Measurements from ENCODE around the gene KCNK1. TPM values are rescaled to one million over a fixed set of nuclear protein-coding genes. Genes with fewer than 3 reads are reported as not detected.

The KCNK1 gene
- polyA plus RNA-seq, 1 of the 3 experiments (the other 2 are of a cell fraction) = 10.6 TPM

- no peak overlapping the region for H3K4me3 ChIP-seq (ENCODE audit: low read depth in 2 of 2, low read length in 1 of 2)
- H3K27ac ChIP-seq (ENCODE audit: low read depth in 2 of 2, low read length in 1 of 2) = peak overlapping the region; percentile 80 to 91
- ChIA-PET POLR2A (no interaction called here), CTCF (no interaction called here)
- H3K9ac ChIP-seq = no peak overlapping the region
- no peaks in the 10 kb centered on the region for H4K20me1 ChIP-seq (ENCODE audit: insufficient read depth)
- H3F3A ChIP-seq (replicated peaks; ENCODE audit: insufficient read depth) = peaks cover 29% of the 10 kb centered on the region
- peak overlapping the region; percentile 66 for H3K4me2 ChIP-seq
- no peak overlapping the region for H2AFZ ChIP-seq (ENCODE audit: low read depth)
- H3K36me3 ChIP-seq (replicated peaks in 1 of 2; ENCODE audit: control insufficient read depth in 1 of 2, insufficient read depth in 2 of 2, low read length in 1 of 2) = no peaks in the 10 kb centered on the region
- no peaks in the 10 kb centered on the region for H3K9me2 ChIP-seq
- WGBS (ENCODE audit: low lambda C conversion rate) = 31% methylated on average over 4 of the region's 4 CpGs
- H3K27me3 ChIP-seq (ENCODE audit: insufficient read depth) = no peaks in the 10 kb centered on the region
- H3K4me1 ChIP-seq (ENCODE audit: control insufficient read depth in 1 of 2, insufficient read depth in 2 of 2, low read depth in 1 of 2, low read length in 1 of 2) = peaks cover 21 to 33% of the 10 kb centered on the region in 2 experiments; a peak in 3 of 4 replicates
- DNase-seq = no peak
- H3K79me2 ChIP-seq (ENCODE audit: insufficient read depth) = no peaks in the 10 kb centered on the region
- H3K9me3 ChIP-seq = no peaks in the 10 kb centered on the region
- TF ChIP-seq TEAD4 (IDR thresholded peaks at IDR 0.05; ENCODE audit: borderline replicate concordance, insufficient read depth) (peak; percentile 46; the same call in 1 of the 2 replicates), TCF12 (IDR thresholded peaks at IDR 0.05) (peak; percentile 97), FOXM1 (IDR thresholded peaks at IDR 0.05; ENCODE audit: low read depth) (0 out of 2 replicates have a peak, but pooled peaks have one; percentile 68), EP300 (IDR thresholded peaks at IDR 0.05; ENCODE audit: borderline replicate concordance in 1 of 2, low read depth in 1 of 2, low read length in 1 of 2) (peak; percentile 54 to 90; a peak in 3 of 4 replicates), CTCF (IDR thresholded peaks at IDR 0.05) (no peak), TAF1 (IDR thresholded peaks at IDR 0.05; ENCODE audit: borderline replicate concordance, low read depth, low read length) (no peak), PBX3 (IDR thresholded peaks at IDR 0.05) (peak; percentile 96), RXRA (IDR thresholded peaks at IDR 0.05; ENCODE audit: borderline replicate concordance, low read depth) (peak; percentile 57; the same call in 1 of the 2 replicates), FOSL2 (IDR thresholded peaks at IDR 0.05; ENCODE audit: borderline replicate concordance, low read depth) (peak; percentile 89), MEF2A (IDR thresholded peaks at IDR 0.05; ENCODE audit: borderline replicate concordance, low read depth) (no peak; the same call in 1 of the 2 replicates), RAD21 (IDR thresholded peaks at IDR 0.05; ENCODE audit: low read length) (no peak), MAX (IDR thresholded peaks at IDR 0.05; ENCODE audit: low read depth) (peak; percentile 55; the same call in 1 of the 2 replicates), GABPA (IDR thresholded peaks at IDR 0.05; ENCODE audit: low read depth) (0 out of 2 replicates have a peak, but pooled peaks have one; percentile 20), CHD2 (IDR thresholded peaks at IDR 0.05; ENCODE audit: low read length, partially characterized antibody) (no peak), MXI1 (IDR thresholded peaks at IDR 0.05; ENCODE audit: low read depth, low read length) (no peak), GATA2 (CRISPR knock-in tag; IDR thresholded peaks at IDR 0.05) (no peak), EZH2phosphoT487 (IDR thresholded peaks at IDR 0.05; ENCODE audit: borderline replicate concordance, low read depth) (no peak), NFIC (IDR thresholded peaks at IDR 0.05; ENCODE audit: borderline replicate concordance) (peak; percentile 77), NRF1 (IDR thresholded peaks at IDR 0.05; ENCODE audit: low read depth, low read length) (no peak), SMC3 (IDR thresholded peaks at IDR 0.05; ENCODE audit: low read depth, low read length) (no peak), REST (IDR thresholded peaks at IDR 0.05; ENCODE audit: low read depth, low read length) (no peak), RCOR1 (IDR thresholded peaks at IDR 0.05; ENCODE audit: low read length) (no peak), SIN3A (IDR thresholded peaks at IDR 0.05; ENCODE audit: borderline replicate concordance, low read depth, low read length) (peak; percentile 66; the same call in 1 of the 2 replicates), RFX5 (IDR thresholded peaks at IDR 0.05; ENCODE audit: low read length) (no peak), POLR2AphosphoS5 (IDR thresholded peaks at IDR 0.05; ENCODE audit: low read depth, low read length) (peak; percentile 50; the same call in 1 of the 2 replicates), JUND (IDR thresholded peaks at IDR 0.05) (peak; percentile 95), USF2 (IDR thresholded peaks at IDR 0.05; ENCODE audit: borderline replicate concordance, low read depth, low read length) (no peak)
Measured at GRCh38 chr1:233707153-233707879, 93.4 kb downstream of the KCNK1 start.
